Glomerular endothelial cell (primary cell): Measurements from ENCODE around the gene TWF2. TPM values are rescaled to one million over a fixed set of nuclear protein-coding genes. Genes with fewer than 3 reads are reported as not detected.

ENCODE experiments used
- DNase-seq: peaks from one replicate; pipeline ENCODE4 v3.0.0-alpha.2; 2011; ENCODE audit warnings: low read depth, low spot score; ENCODE audit errors: extremely low read depth
- total RNA-seq: library from RNA; depleted of rRNA; stranded (reverse); fragments of >200 nt; gene quantifications from 2 replicates; pipeline ENCODE4 v1.2.3, GENCODE V29; 2015

Gene TWF2
- total RNA-seq, 1 donor from 2014 or later = 136 TPM

DNA sequence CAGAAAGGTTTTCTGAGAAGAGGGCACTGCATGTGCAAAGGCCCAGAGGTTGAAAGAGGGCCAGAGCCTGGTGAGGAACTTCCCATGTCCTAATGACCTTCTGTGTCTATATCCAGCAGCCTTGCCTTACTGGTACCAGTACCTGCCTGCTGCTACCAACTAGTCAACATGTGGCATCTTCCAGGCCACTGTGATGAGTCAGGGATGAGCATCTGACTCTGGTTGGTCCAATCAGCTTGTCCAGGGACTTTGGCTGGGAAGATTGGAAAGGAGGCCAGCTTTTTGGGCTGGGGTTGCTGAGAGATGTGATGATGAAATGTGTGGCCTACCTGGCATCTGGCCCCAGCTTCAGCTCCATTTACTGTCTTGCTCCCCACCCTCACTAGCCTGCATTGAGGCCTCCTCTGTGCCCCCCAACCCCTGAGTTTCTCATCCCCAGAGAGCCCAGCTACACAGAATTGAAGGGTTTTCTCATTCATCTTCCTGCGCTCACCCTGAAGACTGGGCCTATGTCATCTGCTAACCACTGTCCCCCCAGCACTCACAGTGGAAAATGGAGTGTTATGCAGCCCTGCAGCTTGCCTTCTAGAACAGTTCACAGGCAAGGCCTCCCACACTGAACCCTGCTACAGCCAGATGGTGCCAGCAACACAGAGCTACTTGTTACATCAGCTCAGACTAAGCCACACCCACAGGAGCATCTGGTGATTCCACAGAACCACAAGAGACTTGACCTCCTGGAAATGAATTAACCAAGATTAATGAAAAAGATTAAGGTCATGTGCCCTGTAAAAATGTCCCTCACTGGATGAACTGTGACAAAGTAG is 1.3 kb upstream of the TWF2 start:
- DNase-seq = no peak

DNA sequence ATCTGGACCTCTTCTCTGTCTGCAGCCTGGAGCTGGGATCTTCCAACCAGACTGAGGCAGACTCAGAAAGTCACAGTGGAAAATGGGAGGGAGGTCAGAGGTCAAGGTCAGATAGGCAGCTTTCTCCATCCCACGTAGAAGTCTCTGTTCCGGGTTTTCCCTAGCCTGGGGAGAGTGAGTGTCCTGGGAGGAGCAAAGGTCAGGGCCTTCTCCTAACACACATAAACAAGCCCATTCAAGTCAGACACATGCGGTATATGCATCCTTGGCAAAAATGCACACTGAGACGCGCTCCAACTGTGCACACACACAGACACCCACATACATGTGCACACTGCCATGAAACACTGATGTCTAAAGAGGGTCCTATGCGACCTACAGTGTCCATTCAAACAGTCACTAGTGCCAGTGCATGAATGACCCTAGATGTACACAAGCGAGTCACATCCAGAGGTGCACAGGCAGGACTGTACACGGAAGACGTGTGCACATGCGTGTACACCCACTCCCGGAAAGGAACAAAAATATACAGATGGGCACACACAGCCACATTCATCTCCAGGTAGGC is 681 bp downstream of the TWF2 start:
- no peak for DNase-seq

- DNase-seq = no peak
Measured at GRCh38 chr3:52237657-52238172, 1.2 kb downstream of the TWF2 start.

- DNase-seq = no peak
Measured at GRCh38 chr3:52237006-52237656, 1.8 kb downstream of the TWF2 start.

- DNase-seq = no peak
Measured at GRCh38 chr3:52236424-52236886, 2.5 kb downstream of the TWF2 start.

DNA sequence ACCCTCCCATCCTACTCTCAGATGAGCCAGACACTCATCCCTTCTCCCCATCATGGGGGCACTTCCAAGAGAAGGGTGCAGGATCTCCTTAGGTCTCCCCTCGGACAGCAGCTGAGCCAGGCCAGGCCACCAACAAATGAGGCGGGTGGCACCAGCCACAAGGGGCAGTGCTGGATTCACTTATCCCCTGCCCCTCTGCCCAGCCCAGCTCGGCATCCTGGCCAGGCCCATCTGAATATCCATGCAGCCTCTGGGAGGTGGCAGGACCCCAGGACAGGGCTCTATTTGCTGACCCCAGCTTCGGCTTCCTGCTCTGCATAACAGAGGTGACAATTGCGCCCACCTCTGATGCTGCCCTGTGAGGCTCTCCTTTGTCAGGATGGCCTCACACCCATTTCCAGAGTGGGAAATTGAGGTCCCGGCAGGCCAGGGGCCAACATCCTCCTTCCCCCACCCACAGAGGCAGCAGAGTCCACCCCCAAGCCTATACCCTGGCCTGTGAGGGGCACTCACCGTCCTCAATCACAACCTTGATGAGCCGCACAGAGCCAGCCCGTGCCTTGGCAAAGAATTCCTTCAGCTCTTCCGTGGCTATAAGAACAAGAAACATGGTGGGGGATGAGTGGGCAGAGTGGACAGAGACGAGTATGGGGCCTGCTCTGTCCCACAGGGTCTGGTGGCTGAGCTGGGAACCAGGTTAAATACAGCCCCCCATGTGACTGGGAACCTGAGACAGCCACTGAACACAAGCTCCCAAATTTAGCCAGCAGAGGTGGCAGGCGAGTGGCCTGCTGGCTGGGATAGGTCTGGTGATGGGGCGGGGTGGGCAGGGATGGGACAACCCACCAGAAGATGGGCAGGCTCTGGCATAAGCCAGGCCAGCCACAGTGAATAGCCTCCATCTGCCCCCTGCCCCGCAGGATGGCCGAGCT is 4.2 kb downstream of the TWF2 start:
- DNase-seq = no peak

DNA sequence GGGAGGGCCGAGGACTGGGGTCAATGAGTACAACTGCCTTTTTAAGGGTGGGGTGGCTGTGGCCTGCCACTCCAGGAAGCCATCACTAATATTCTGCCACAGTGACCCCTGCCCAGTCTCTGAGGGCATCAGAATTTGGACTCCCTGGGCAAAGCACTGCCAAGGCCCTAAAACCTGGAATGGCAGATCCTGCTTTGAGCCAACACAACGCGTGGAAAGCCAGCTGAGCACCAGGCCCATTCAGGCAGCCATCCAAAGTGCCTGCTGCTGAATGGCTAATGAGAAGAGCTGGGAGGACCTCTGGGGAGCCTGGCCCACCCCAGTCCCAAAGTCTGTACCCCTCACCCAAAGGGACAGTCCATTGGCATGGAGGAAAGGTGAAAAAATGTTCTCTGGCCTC is 5.0 kb downstream of the TWF2 start:
- DNase-seq = no peak

GRCh38 chr3:52233108-52233591 is 5.8 kb downstream of the TWF2 start:
- DNase-seq = no peak

GRCh38 chr3:52232279-52233107 is 6.5 kb downstream of the TWF2 start:
- DNase-seq = no peak

DNA sequence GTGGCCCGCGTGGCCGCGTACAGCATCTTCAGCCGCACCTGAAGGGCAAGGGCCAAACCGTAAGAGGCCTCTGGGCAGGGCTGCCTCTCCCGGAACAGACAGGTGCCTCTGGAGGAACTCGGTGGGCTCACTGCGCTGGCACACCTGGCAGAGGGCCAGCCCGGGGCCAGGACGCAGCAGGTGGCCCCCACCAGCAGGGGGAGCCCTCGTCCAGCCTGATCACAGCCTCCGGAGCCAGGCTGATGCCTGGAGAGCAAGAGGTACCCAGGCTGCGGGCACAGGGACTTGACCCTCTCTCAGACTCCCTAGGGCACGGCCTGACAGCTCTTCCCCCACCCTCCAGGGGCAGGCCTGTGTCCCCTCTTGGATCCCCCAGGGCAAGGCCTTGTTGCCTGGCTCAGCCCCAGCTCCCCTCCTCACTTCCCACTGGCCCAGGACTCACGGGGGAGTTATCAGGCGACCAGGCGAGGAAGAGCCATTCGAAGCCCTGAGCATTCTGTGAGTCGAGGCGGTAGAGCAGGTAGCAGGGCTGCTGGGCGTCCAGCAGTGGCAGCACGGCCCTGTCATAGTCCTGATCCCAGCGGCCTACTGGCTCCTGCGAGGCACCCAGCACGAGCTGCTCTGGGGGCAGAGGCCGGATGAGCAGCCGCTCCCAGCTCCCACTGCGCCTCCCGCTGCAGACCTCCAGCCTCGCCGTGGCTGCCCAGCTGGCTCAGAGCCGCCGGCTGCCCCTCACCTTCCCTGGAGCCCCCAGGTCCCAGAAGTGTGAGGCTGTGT is 7.3 kb downstream of the TWF2 start:
- DNase-seq = no peak

DNA sequence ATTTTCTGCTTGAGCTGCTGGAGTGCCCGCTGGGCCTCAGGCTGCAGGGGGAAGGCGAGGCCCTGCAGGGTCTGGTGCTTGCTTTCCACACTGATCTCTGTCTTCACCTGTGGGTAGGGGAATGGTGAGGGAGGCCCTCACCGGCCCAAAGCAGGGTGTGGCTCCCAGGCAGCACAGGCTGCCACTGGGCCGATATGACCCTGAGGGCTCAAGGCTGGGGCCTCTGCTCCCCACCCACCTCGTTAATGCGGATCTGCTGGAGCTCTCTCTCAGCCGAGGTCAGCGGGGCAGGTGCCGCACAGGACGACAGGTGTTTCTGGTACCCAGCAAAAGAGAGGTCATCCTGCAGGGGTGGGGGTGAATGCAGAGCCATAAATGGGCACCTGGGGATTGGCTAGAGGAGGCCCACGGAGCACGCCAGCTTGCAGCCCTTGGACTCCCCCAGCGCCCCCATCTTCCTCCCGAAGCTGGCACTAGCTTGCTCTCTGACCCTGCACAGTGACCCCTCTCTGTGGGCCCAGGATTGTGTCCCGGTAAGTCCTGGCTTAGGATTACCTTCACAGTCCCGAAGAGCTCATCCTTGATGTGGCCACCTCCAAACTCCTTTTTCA is 8.0 kb downstream of the TWF2 start:
- no peak for DNase-seq

DNA sequence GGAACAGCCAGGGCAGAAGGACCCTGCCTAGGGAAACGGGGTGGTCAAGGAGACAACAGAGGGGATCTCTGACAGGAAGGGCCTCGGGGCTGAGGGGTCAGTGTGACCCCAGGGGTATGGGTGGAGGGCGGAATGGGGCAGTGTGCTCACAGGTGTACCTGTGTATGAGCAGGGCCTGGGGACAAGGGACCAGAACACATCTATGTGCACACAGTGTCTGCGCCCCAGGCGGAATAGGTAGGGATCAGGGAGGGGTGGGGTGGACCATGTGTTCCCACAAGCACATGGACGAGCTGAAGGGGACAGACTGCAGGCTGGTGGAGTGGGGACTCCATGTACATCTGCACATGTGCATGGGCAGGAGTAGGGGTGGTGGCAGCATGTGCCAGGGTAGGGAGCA is 8.5 kb downstream of the TWF2 start:
- no peak for DNase-seq

GRCh38 chr3:52229656-52230055 is 9.3 kb downstream of the TWF2 start:
- no peak for DNase-seq

DNA sequence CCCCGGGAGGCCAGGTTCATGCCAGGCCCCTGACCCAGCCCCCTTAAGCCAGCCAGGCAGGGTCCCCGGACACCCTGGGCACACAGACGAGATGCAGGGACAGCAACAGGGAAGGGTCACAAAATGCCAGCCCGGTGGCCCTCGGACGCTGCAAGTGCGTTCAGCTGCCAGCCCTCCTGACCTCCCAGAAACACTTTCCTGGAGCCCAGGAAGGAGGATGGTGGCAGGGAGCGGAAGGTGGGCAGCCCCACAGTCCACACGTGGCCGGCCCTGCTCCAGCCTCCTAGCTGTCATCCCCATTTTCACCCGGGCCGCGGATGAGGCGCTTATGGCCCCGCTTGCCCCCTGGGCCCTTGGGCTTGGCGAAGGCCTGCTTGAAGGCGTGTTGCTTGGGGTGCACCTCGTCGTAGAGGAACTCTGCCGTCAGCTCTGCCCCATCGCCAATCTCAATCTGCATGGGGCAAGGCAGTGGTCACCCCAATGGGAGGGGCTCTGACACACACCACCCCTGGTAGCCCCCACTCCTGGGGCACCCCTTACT is 10.1 kb downstream of the TWF2 start:
- DNase-seq = no peak

- no peak for DNase-seq
Measured at GRCh38 chr3:52228266-52228665, 10.7 kb downstream of the TWF2 start.

GRCh38 chr3:52227766-52228165 is 11.2 kb downstream of the TWF2 start:
- DNase-seq = no peak

- DNase-seq = no peak
Measured at GRCh38 chr3:52227117-52227516, 11.8 kb downstream of the TWF2 start.

DNA sequence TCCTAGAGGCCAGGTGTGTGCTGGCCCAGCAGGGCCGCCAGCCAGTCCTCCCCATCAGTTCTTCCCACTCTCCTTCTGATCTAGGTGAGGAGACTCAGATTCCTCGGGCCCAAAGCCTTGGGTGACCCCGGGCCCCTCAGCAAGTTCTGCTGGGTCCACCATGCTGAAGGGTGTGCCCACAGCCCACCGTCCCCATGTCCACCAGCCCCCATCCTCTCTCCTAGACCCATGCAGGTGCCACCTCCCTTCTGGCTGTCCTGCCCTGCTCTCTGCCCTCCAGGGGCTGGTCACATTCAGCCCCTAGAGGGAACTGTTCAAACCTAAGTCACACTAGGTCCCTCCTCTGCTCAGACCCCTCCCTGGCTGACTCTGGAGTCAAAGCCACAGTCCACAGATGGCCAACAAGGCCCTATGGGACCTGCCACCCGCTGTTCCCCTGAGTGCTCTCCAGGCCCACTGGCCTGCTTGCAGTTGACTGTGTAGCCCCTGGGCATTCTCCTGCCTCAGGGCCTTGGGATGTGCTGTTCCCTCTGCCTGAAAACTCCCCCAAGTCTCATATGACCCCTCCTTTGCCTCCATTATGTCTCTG is 12.6 kb downstream of the TWF2 start:
- no peak for DNase-seq
